IMR-90 (cell line): ENCODE measurements around the gene AOC2.

Experiments
- CTCF ChIP-seq: conservative IDR thresholded peaks from 2 replicates; pipeline ENCODE4 v1.5.1; 2012; ENCODE audit warnings: mild to moderate bottlenecking, low read depth, low read length, improper control_type of control experiment
- FOS ChIP-seq: fragments of 150-350 bp; IDR thresholded peaks from 2 replicates; pipeline ENCODE4 v1.6.1; 2016; ENCODE audit warnings: low read depth, low read length
- MAZ ChIP-seq: IDR thresholded peaks from 2 replicates; pipeline ENCODE4 v1.6.1; 2012; ENCODE audit warnings: low read depth, mild to moderate bottlenecking, low read length, improper control_type of control experiment, moderate library complexity, borderline replicate concordance
- NFE2L2 ChIP-seq: fragments of 150-350 bp; IDR thresholded peaks from 2 replicates; pipeline ENCODE4 v1.6.1; 2016; ENCODE audit warnings: low read depth, mild to moderate bottlenecking, low read length
- POLR2A ChIP-seq: IDR thresholded peaks from 2 replicates; pipeline ENCODE4 v1.6.1; 2012; ENCODE audit warnings: mild to moderate bottlenecking, low read depth, low read length
- RCOR1 ChIP-seq: IDR thresholded peaks from 2 replicates; pipeline ENCODE4 v1.6.1; 2012; ENCODE audit warnings: mild to moderate bottlenecking, low read length, improper control_type of control experiment; ENCODE audit not compliant: insufficient replicate concordance
- RFX5 ChIP-seq: IDR thresholded peaks from 2 replicates; pipeline ENCODE4 v1.8.0; 2012; ENCODE audit warnings: low read depth, mild to moderate bottlenecking, low read length, moderate library complexity
- USF2 ChIP-seq: fragments of 150-350 bp; IDR thresholded peaks from 2 replicates; pipeline ENCODE4 v1.6.1; 2017; ENCODE audit warnings: mild to moderate bottlenecking, antibody characterized with exemption, low read length, low read depth

DNA sequence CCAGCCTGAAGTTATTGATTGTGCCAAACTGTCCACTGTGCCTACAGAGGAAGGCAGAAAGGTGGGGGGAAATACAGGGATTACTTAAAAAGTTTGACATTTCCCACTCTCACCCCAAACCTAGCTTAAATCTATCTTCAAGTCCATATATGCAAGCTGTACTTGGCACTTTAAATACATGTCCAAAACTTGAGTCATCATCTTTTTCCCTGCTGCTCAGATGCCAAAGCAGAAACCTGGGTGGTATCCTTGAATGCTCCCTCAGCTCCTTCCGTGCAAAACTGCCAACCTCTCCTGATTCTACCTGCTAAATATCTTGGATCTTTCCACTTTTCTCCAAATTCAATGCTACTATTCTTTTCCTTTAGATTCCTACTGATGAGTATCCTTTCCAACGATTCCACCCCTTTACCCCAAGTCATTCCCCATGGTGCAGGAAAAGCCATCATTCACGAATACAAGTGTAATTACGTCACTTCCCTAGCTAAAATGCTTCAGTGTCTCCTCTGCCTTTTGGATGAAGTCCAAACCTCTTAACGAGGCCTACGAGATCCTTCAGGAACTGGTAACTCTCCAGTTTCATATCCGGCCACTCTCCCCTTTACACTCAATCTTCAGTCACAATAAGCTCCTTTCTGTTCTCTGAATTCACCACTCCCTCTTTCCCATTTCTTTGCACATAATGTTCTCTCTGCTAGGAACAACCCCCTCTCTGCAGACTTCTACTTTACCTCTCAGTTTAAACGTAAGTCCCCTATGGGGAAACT lies 29.6 kb upstream of the AOC2 start:
- TF ChIP-seq CTCF (no peak), USF2 (no peak), RFX5 (no peak), RCOR1 (no peak), MAZ (no peak), POLR2A (no peak), FOS (no peak), NFE2L2 (no peak)
